ENCODE data around the gene CDH4.
"Not testable (repeated sequence)": the region's sequence is repeated elsewhere in the genome, so short reads cannot be mapped to it uniquely, and the experiment has no call there.

CDH4 gene

DNA sequence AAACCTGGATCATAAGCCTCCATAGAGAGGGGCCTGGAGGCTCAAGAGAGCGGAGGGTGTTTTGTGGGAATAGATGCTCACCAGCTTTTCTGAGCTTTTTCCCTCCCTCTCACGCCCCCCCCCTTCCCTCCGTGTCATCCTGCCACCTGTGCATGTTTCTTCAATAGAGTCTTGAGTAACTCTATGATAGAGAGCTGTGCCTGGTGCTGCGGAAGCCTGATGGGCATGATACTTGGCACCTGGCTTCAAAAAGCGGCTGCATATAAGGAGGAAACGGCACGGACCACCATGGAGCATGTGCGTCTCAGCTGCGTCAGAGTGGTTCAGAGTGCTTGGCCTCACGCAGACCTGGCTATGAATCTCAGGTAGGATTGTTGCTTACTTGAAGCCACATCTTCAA, 198.9 kb downstream of the CDH4 start:
- peaks cover 0 to 3% of the 10 kb centered on the region in 2 donors for H3K9me3 Mint-ChIP-seq
- ATAC-seq (replicated peaks) (no peak), DNase-seq (no peak)
- no peaks in the 10 kb centered on the region for H3K36me3 Mint-ChIP-seq
- H3K4me3 Mint-ChIP-seq: no peak overlapping the region
- H3K27ac Mint-ChIP-seq: no peak overlapping the region
- H3K27me3 Mint-ChIP-seq: no peaks in the 10 kb centered on the region
- H3K4me1 Mint-ChIP-seq: no peaks in the 10 kb centered on the region

DNA sequence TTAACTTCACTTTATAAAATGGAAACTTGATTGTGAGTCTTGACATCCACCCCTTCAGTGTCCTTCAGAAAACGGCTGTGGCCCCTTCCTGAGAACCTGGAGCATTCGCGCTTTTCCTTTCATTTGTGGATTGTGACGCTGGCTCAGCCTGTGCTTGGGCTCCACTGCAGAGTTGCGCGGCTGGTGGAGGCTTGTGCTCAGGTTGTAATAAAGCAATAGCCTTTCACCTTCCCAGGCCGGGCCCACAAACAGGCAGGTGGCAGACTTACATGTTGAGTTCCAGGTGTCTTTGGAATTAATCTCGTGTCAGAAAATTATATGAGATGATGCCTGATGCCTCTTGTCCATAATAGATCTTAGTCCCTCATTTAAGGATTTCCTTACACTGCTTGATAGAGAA, 199.9 kb downstream of the CDH4 start:
- Mint-ChIP-seq H3K27me3 (no peaks in the 10 kb centered on the region), H3K36me3 (no peaks in the 10 kb centered on the region), H3K4me3 (no peak overlapping the region), H3K9me3 (peaks cover 0 to 6% of the 10 kb centered on the region in 2 donors), H3K4me1 (no peaks in the 10 kb centered on the region), H3K27ac (no peak overlapping the region)
- DNase-seq (no peak), ATAC-seq (replicated peaks) (no peak)

DNA sequence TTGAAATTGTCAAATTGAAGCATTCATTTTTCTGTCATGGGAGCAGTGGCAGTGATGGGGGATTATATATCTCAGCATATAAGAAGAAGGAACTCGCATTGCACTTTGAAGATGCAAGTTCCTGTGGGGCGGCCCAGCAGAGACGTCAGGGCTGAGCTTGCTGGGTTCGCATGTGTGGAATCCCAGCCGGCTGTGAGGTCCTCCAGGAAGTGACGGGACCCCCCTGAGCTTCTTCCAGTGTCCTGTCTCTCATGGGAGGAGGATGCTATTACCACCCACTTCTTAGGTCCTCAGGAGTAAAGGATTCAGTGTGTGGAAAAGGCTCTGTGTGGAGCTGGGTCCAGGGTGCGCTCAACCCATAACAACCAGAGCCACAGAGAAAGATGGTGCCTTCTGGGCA, 201.2 kb downstream of the CDH4 start:
- ATAC-seq (replicated peaks): no peak
- no peak for DNase-seq
- Mint-ChIP-seq H3K9me3 (peaks cover 0 to 6% of the 10 kb centered on the region in 2 donors), H3K4me1 (no peaks in the 10 kb centered on the region), H3K27ac (no peak overlapping the region), H3K27me3 (no peaks in the 10 kb centered on the region), H3K4me3 (no peak overlapping the region), H3K36me3 (no peaks in the 10 kb centered on the region)

DNA sequence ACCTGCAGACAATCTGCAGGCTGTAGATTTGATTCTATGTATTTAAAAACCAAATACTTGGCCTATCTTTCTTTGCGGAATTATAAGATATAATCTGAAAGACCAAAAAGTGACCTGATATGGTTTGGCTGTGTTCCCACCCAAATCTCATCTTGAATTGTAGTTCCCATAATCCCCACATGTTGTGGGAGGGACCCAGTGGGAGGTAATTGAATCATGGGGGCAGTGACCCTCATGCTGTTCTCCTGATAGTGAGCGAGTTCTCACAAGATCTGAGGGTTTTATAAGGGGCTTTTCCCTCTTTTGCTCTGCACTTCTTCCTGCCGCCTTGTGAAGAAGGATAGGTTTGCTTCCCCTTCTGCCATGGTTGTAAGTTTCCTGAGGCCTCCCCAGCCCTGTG, 201.6 kb downstream of the CDH4 start:
- not testable (repeated sequence) for H3K27me3 Mint-ChIP-seq; ATAC-seq (replicated peaks); H3K9me3 Mint-ChIP-seq; DNase-seq; H3K4me1 Mint-ChIP-seq; H3K4me3 Mint-ChIP-seq; H3K27ac Mint-ChIP-seq; H3K36me3 Mint-ChIP-seq

DNA sequence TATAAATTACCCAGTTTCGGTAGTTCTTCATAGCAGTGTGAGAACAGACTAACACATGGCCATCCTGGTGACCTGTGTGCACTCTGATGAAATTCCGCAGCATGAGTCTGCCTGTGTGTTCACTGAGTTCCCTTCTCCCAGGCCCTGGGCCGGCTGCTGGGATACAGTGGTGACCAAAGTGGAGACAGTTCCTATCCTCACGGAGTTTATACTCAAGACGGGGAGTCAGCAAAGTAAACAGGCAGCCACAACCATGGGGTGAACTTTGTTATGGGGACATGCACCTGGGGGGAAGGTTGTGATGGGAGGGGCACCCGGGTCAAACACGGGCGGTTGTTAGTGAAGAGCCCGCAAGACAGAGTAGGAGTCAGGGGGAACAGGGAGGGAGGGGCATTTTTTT, 202.0 kb downstream of the CDH4 start:
- DNase-seq: no peak
- no peaks in the 10 kb centered on the region for H3K4me1 Mint-ChIP-seq
- no peak overlapping the region for H3K4me3 Mint-ChIP-seq
- no peaks in the 10 kb centered on the region for H3K27me3 Mint-ChIP-seq
- ATAC-seq (replicated peaks): no peak
- no peak overlapping the region for H3K27ac Mint-ChIP-seq
- no peaks in the 10 kb centered on the region for H3K36me3 Mint-ChIP-seq
- H3K9me3 Mint-ChIP-seq: peaks cover 0 to 6% of the 10 kb centered on the region in 2 donors

DNA sequence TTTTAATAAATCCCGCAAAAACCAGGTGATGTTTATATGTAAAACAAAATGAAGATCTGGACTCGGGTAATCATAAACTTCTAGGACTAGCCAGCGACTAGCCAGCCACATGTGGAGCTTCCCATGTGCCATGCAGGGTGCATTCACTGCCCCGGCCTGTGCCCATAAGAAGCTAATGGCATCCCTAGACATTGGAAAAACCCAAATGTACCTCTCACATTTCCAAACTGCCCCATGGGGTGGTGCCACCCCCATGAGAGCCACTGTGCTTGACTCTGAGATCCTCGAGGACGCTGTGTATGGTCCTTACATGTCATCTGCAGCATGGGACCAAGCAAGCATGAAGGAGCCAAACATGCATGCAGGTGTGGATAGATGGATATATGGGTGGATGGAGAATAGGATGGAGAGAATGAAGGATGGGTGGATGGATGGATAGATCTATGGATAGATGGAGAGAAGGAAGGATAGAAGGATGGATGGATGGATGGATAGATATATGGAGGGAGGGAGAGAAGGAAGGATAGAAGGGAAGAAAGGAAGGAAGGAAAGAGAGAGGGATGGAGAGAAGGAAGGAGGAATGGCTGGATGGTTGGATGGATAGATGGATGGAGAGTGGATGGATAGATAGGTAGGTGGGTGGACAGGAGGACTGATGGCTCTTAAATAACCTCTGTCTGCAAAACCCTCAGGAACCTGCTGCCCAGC, 203.6 kb downstream of the CDH4 start:
- ATAC-seq (replicated peaks): no peak
- Mint-ChIP-seq H3K9me3 (peaks cover 0 to 6% of the 10 kb centered on the region in 2 donors), H3K4me3 (no peak overlapping the region)

DNA sequence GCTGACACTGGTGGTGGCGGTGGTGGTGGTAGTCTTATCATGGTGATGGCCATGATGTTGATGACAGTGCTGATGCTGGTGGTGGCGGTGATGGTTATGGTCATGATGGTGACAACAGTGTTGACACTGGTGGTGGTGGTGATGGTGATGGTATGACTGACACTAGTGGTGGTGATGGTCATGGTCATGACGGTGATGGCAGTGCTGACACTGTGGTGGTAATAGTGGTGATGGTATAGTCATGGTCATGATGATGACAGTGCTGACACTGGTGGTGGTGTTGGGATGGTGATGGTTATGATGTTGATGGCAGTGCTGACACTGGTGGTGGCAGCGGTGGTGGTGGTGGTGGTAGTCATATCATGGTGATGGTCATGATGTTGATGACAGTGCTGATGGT, 205.7 kb downstream of the CDH4 start:
- H3K36me3 Mint-ChIP-seq: no peaks in the 10 kb centered on the region
- H3K27ac Mint-ChIP-seq: no peak overlapping the region
- DNase-seq (no peak), ATAC-seq (replicated peaks) (no peak)
- H3K27me3 Mint-ChIP-seq: no peaks in the 10 kb centered on the region
- no peak overlapping the region for H3K4me3 Mint-ChIP-seq
- H3K4me1 Mint-ChIP-seq: no peaks in the 10 kb centered on the region
- H3K9me3 Mint-ChIP-seq: peaks cover 3 to 6% of the 10 kb centered on the region in 2 donors

More for the DNA sequence above, 203.6 kb downstream of the CDH4 start:
- H3K27me3 Mint-ChIP-seq: no peaks in the 10 kb centered on the region
- H3K27ac Mint-ChIP-seq: no peak overlapping the region
- DNase-seq: no peak
- H3K4me1 Mint-ChIP-seq: no peaks in the 10 kb centered on the region
- H3K36me3 Mint-ChIP-seq: no peaks in the 10 kb centered on the region

DNA sequence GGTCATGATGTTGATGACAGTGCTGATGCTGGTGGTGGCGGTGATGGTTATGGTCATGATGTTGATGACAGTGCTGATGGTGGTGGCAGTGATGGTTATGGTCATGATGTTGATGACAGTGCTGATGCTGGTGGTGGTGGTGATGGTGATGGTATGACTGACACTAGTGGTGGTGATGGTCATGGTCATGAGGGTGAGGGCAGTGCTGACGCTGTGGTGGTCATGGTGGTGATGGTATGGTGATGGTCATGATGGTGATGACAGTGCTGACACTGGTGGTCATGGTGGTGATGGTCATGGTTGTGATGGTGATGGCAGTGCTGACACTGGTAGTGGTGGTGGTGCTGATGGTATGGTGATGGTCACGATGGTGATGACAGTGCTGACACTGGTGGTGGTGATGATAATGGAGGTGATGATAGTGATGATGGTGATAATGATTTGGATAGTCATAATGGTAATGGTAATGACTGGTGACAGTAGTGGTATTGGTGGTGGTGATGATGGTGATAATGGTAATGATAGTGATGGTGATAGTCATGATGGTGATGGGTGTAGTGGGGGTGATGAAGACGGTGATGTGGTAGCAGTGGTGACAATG, 206.2 kb downstream of the CDH4 start:
- Mint-ChIP-seq H3K4me3 (no peak overlapping the region), H3K4me1 (no peaks in the 10 kb centered on the region), H3K9me3 (peaks cover 8% of the 10 kb centered on the region in 2 donors), H3K27ac (no peak overlapping the region), H3K27me3 (no peaks in the 10 kb centered on the region), H3K36me3 (no peaks in the 10 kb centered on the region)
- no peak for DNase-seq
- ATAC-seq (replicated peaks): no peak

DNA sequence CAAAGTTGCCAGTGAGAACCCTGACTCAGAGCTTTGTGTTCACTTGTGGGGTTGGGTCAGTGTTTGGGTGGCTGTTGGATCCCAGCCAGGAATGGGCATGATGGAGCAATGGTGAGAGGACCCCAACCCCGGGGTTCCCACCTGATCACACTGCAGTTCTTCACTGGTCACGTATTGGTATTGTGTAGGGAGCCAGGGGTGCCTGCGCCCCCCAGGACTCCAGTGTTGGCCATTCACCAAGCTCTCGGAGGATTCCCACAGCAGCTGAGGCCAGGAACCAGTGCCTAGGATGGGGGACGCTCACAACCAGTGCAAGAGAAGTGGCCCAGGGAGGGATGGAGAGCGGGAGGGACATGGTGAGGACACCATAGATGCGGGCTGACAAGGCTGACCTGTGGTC, 207.2 kb downstream of the CDH4 start:
- no peak overlapping the region for H3K4me3 Mint-ChIP-seq
- ATAC-seq (replicated peaks) (no peak), DNase-seq (no peak)
- H3K9me3 Mint-ChIP-seq: peaks cover 8 to 9% of the 10 kb centered on the region in 2 donors
- no peaks in the 10 kb centered on the region for H3K4me1 Mint-ChIP-seq
- no peaks in the 10 kb centered on the region for H3K27me3 Mint-ChIP-seq
- H3K27ac Mint-ChIP-seq: no peak overlapping the region
- no peaks in the 10 kb centered on the region for H3K36me3 Mint-ChIP-seq

DNA sequence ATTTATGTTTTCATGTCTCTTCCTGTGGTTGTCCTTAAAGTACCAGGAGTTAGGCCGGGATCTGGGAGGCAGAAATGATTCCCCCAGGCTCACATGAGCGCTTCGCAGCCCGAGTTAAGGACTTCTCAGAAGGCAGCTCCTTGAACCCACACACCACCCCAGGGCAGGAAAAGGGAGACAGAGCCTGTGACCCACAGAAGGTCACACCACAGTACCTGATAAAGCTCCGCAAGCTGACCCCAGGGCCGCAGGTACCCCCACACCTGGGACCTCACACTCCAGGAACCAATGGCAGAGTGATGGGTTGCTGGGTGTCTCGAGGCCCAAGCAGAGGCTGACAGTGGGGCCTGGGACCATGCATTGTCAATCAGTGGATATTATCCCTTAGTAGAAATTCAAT, 207.6 kb downstream of the CDH4 start:
- DNase-seq: no peak
- Mint-ChIP-seq H3K9me3 (peaks cover 8 to 9% of the 10 kb centered on the region in 2 donors), H3K4me3 (no peak overlapping the region), H3K4me1 (no peaks in the 10 kb centered on the region), H3K27me3 (no peaks in the 10 kb centered on the region), H3K27ac (no peak overlapping the region), H3K36me3 (no peaks in the 10 kb centered on the region)
- ATAC-seq (replicated peaks): no peak

DNA sequence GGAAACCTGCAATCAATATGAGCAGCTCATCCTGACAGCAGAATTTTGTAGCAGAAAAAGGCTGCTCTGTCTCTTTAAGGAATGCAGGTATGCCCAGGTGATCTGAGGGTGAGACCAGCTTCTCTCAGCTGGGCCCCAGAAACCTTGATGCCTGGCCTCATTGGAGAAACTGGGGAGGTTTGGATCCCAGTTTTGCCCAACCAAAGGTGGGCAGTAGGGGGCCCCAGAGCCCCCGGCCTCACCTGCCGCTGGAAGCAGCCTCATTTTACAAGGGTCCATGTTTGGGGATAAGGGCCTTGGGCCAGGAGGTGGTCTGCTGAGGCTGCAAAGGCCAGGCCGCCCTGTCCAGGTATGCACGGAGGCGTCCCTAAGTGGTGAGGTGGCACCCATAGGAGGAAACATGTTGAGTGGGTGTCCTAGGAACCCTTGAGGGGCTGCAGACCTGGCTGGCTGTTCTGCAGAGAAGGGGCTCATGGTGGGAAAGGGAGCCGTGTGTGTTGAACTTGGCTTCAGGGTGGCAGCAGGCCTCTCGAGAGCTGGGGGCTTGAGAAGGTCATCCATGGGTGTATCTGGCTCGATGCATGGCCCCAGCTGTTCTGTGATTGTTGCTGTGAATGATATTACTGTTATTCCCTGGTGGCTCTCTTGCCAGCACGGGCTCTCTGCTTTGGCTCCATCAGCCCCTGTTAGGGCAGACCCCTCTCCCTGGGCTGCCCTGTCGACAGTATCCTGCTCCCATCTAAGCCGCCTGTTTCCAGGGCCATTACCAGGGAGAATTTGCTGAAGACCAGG, 208.4 kb downstream of the CDH4 start:
- no peaks in the 10 kb centered on the region for H3K36me3 Mint-ChIP-seq
- peaks cover 8 to 11% of the 10 kb centered on the region in 2 donors for H3K9me3 Mint-ChIP-seq
- H3K4me1 Mint-ChIP-seq: no peaks in the 10 kb centered on the region
- H3K4me3 Mint-ChIP-seq: no peak overlapping the region
- no peak overlapping the region for H3K27ac Mint-ChIP-seq
- no peak for ATAC-seq (replicated peaks)
- no peak for DNase-seq
- no peaks in the 10 kb centered on the region for H3K27me3 Mint-ChIP-seq

DNA sequence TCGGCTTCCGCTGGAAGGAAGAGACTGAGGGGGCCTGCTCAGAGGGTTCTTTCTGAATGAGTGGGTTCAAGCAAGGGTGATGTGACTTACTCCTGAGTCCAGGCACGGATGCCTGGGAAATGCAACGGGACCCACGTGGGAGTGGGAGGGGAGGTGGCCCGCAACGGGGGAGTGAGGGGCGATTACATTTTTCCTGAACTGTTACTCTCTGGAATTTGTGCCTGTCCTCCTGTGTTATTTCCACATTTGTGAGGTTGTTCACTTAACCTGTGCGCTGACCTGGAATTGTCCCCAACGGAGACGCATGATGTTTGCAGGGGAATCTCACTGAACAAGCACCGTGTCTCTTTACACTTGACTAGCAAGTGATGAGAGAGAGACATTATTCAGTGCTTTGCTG, 209.4 kb downstream of the CDH4 start:
- H3K9me3 Mint-ChIP-seq: peaks cover 8% of the 10 kb centered on the region in 2 donors
- no peak for DNase-seq
- H3K36me3 Mint-ChIP-seq: no peaks in the 10 kb centered on the region
- no peak overlapping the region for H3K27ac Mint-ChIP-seq
- H3K27me3 Mint-ChIP-seq: no peaks in the 10 kb centered on the region
- ATAC-seq (replicated peaks): no peak
- no peaks in the 10 kb centered on the region for H3K4me1 Mint-ChIP-seq
- H3K4me3 Mint-ChIP-seq: no peak overlapping the region

DNA sequence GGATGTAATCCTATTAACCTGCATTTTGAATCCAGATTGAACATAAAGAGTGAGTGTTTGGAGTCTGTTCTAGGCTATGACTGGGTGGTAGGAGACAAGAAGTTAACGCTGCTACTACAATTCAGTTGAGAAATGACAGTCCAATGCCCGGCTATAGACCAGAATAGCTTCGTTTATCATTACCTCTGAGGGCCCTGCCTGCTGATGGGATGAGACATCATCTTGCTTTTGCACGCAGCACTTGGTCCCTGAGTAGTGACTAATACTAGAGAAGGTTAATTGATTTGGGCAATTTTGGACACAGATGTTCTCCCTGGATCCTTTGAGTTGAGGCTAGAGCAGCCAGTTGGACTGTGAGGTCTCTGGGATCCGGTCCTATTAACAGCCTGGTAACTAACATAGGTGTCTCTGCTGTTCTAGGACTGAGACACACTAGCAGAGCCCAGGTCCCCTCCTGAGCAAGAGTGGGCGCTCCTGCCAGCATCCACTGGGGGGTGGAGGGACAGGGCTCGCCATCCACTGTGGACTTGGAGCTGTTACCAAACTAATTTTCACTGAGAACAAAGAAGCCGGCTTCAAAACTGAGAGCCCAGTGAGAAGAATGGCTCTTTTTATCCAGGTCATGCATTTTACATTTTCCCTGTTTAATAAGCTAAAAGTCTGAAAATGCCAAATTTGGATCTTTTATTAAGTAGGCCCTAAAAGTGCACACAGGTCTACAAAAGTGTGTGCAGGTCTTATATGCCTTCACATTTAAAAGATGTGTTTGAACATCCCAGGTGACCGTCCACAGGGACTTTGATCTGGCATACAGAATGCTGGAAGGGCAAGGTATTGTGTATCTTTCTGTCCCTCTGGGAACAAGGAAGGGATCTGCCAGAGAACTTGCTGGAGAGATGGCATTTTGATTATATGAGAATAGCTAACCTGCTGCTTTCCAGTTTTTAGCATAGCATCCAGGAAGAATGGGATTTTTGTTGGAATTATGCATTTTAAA, 212.5 kb downstream of the CDH4 start:
- no peak overlapping the region for H3K4me3 Mint-ChIP-seq
- H3K27me3 Mint-ChIP-seq: no peaks in the 10 kb centered on the region
- DNase-seq (no peak), ATAC-seq (replicated peaks) (no peak)
- H3K9me3 Mint-ChIP-seq: peaks cover 11 to 16% of the 10 kb centered on the region in 2 donors
- H3K36me3 Mint-ChIP-seq: no peaks in the 10 kb centered on the region
- H3K27ac Mint-ChIP-seq: no peak overlapping the region
- H3K4me1 Mint-ChIP-seq: no peaks in the 10 kb centered on the region

DNA sequence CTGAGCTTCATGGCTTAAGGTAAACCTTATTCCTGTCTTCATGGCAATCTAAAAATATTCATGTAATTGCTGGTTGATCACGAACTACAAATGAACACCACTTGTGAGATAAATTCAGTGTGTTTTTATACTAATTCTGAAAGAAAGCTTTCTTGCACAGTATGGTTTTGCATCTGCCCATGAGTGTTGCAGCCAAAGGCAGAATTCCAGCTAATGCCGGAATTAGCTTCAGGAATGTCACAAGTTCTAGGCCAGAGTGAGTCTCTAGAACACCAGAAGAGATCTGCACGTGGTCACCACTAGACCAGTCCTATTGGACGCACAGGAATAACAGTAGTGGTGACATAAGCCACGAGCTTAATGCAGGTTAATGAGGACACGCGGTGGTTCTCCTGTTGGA, 223.7 kb downstream of the CDH4 start:
- Mint-ChIP-seq H3K36me3 (no peaks in the 10 kb centered on the region), H3K27ac (no peak overlapping the region), H3K4me3 (no peak overlapping the region), H3K4me1 (no peaks in the 10 kb centered on the region), H3K9me3 (peaks cover 2 to 9% of the 10 kb centered on the region in 2 donors), H3K27me3 (peaks cover 0 to 15% of the 10 kb centered on the region in 2 donors)
- DNase-seq: no peak
- ATAC-seq (replicated peaks): no peak
